M059J (cell line): Measurements from ENCODE around the gene SLC22A14. TPM values are rescaled to one million over a fixed set of nuclear protein-coding genes. Genes with fewer than 3 reads are reported as not detected.
"Not testable (repeated sequence)": the region's sequence is repeated elsewhere in the genome, so short reads cannot be mapped to it uniquely, and the experiment has no call there.

Source experiments
- DNase-seq: peaks from one replicate; pipeline ENCODE4 v3.0.0-alpha.2; 2012; ENCODE audit warnings: low read depth
- total RNA-seq: library from RNA; depleted of rRNA; stranded (reverse); fragments of >200 nt; shearing (Covaris generic); gene quantifications from 2 replicates; pipeline ENCODE4 v1.2.3, GENCODE V29; 2014

The SLC22A14 gene
- total RNA-seq, 1 experiment from 2014 or later: not detected

GRCh38 chr3:38313263-38313662, 31.2 kb downstream of the SLC22A14 start:
- no peak for DNase-seq

GRCh38 chr3:38313695-38314094, 31.6 kb downstream of the SLC22A14 start:
- no peak for DNase-seq

- DNase-seq: no peak
These were observed 32.1 kb downstream of the SLC22A14 start for GRCh38 chr3:38314112-38314763.

- DNase-seq: no peak
These were observed 32.8 kb downstream of the SLC22A14 start for GRCh38 chr3:38314764-38315487.

GRCh38 chr3:38315488-38316230, 33.6 kb downstream of the SLC22A14 start:
- DNase-seq: no peak

GRCh38 chr3:38316356-38317191, 34.5 kb downstream of the SLC22A14 start:
- DNase-seq: no peak

- DNase-seq: peak; percentile 33
These were observed 35.2 kb downstream of the SLC22A14 start for GRCh38 chr3:38317192-38317759.

GRCh38 chr3:38318766-38319671, 36.9 kb downstream of the SLC22A14 start:
- no peak for DNase-seq

GRCh38 chr3:38320638-38321037, 38.5 kb downstream of the SLC22A14 start:
- not testable (repeated sequence) for DNase-seq

GRCh38 chr3:38323060-38323459, 41.0 kb downstream of the SLC22A14 start:
- no peak for DNase-seq

GRCh38 chr3:38325256-38325655, 43.2 kb downstream of the SLC22A14 start:
- DNase-seq: no peak

- peak; percentile 94 for DNase-seq
These were observed 45.4 kb downstream of the SLC22A14 start for GRCh38 chr3:38327335-38328009.

GRCh38 chr3:38331257-38332022, 49.3 kb downstream of the SLC22A14 start:
- DNase-seq: no peak

GRCh38 chr3:38332201-38332600, 50.1 kb downstream of the SLC22A14 start:
- no peak for DNase-seq

GRCh38 chr3:38334142-38335055, 52.3 kb downstream of the SLC22A14 start:
- DNase-seq: peak; percentile 87

GRCh38 chr3:38335263-38335662, 53.2 kb downstream of the SLC22A14 start:
- DNase-seq: no peak

- no peak for DNase-seq
These were observed 55.6 kb downstream of the SLC22A14 start for GRCh38 chr3:38337703-38338102.
